ENCODE results near the gene PLCXD1. TPM values are rescaled to one million over a fixed set of nuclear protein-coding genes. Genes with fewer than 3 reads are reported as not detected.
"Not testable (repeated sequence)": the region's sequence is repeated elsewhere in the genome, so short reads cannot be mapped to it uniquely, and the experiment has no call there.

Gene PLCXD1
- polyA plus RNA-seq, 5 donors, result 29.3 to 43.2 (median 36.5) TPM

DNA sequence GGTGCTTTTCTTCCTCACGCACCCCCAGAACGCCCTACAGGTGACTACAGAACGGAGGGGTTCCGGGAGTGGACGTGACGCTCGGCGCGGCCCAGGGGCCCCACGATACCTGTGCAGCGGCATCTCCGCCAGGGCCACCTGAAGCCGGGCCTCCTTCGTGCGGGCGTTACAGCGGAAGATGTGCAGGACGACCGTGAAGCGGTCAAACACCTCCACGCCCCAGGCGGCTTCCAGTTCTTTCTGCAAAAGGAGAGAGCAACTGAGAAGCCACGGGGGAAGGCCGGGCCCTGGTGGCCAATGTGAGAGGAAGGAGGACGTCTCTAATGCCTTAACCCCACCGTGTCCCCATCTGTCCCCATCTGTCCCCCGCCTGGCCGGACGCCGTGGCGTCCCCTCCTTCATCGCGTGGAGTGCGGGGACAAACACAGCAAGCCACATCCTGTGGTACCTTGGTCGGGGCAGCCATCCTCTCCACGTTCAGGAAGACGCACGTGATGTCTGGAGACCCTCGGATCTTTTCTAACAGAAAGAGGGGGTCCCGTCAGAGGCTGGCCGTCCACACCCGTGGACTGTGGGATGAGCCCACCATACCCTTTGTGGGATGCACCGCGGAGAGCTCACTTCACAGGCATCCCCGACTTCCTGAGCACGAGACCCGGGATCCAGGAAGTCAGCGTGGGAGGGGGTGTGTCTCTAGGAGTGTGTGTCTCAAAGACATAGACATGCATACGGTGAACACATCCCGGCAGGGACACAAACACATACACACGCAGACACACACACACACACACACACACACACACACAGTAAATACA is 33.8 kb downstream of the PLCXD1 start:
- no peak for DNase-seq

DNA sequence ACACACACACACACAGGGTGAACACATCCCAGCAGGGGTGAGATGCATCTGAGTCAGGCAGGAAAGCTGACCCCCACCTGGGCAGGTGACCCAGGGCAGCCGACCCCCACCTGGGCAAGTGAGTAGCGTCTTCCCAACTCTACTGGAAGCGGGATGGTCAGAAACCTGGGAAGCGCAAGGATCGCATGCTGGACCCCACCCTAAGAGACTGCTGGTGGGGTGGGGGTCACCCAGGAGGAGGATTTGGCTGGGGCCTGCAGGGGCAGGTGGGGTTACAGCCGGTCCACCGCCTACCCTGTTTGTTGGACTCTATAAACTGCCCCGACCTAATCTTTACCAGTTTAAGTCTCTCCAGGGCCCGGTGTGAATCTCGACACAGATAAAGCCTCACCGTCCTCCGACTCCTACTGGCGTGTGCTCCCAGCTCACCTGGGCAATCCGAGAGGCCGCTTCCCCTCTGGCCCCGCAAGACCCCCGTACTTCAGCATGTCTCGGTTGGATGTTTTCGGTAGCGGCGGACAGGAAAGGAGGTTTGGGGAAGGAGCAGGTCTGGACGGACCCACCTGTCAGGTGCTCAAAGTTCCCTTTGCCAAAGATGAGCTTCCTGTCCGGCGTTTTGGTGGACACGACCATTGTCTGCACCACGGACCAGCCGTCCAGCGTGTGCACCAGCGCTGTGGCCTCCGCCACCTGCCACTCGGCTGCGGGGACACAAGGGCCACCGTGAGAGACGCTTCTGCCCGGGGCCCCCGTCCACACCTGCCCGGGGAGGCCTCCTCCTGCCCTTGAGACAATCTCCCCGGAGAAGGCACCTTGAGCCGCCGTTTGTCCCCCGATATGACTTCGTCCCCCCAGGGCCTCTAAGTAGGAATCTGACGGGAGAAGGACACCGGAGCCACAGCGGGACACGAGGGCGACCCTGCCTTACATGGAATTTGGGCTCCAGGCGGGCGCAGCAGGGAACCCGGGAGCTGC is 35.5 kb downstream of the PLCXD1 start:
- no peak for DNase-seq

DNA sequence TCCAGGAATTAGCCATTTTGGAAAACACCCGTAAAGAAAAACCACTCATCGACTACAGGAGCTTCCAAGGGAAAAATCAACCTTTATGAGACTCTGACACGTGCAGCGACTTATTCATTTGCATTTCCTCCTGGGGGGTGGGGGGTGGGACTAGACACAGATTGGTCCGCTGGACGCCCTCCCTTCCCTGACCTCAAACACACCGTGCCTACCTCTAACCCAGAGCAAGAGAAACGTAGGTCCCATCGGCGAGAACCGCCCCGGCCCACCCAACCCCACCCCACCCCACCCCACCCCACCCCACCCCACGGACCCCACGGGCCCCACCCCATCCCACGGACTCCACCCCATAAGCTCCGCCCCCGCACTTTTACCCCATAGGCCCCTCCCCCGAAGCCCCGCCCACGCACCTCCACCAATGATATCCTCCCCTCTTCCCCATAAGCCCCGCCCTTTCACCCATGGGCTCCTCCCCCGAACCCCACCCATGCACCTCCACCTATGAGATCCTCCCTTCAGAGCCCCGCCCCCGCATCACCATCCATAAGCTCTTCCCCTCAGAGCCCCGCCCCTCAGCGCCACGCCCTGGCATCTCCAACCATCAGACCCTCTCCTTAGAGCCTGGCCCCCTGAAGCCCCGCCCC is 36.4 kb downstream of the PLCXD1 start:
- DNase-seq, result no peak

DNA sequence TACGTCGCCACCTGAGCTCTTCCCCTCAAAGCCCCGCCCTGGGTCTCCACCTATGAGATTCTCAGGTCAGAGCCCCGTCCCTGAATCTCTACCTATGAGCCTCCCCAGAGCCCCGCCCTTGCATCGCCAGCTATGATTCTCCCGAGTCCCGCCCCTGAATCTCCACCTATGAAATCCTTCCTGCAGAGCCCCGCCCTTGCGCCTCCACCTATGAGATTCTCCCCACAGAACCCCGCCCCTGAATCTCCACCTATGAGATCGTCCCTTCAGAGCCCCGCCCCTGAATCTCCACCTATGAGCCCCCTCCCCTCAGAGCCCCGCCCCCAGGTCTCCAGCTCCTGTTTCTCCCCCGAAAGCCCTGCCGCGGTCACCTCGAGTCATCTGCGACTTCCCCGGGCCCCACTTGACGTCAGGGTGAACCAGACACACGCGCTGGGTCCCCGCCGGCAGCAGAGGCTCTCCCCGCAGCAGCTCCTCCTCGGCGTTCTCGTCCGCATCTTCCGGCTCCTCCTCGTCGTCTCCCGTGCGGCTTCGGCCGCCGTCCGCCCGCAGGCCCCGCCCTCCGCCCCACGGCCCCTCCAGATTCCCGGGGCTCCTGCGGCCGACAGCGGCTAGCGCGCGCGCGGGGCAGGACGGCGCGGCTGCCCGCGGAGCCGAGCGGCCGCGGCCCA is 37.0 kb downstream of the PLCXD1 start:
- peak; percentile 89 for DNase-seq

DNA sequence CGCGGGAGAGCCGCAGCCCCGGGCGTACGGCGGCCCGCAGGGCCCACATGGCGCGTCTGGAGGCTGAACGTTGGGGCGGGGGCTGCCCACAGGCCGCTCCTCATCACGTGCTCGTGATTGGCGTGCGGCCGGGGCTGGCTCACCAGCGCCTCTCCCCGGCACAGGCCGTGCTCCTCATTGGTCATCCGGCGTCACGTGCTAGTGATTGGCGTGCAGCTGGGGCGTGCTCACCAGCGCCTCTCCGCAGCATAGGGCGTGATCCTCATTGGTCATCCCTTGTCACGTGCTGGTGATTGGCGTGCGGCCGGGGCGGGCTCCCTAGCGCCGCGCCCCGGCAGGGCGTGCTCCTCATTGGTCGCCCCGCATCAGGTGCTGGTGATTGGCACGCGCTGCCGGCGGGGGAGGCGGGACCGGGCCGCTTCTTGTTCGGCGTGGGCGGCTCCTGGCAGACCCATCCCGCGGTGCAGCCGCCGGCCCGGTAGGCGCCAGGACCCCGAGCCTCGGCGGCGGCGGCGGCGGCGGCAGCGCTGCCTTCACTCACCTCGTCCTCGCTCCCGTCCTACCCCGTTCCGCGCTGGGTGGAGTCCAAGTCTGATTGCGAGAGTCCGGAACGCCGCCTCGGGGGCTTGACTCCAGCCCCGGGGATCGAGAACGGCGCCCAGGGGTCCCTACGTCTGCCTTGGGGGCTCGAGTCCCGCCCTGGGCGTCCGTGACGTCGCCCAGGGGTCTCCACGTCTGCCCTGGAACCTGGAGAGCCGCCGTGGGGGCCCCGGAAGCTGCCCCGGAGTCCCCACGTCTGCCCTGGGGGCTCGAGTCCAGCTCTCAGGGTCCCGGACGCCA is 37.8 kb downstream of the PLCXD1 start, which contains the start of gene GTPBP6:
Gene GTPBP6 (minus strand): TSS at position 58 of the 840 bp plus-strand sequence. CDS start 9 bp downstream, at position 49.
- peak; percentile 100 for DNase-seq

DNA sequence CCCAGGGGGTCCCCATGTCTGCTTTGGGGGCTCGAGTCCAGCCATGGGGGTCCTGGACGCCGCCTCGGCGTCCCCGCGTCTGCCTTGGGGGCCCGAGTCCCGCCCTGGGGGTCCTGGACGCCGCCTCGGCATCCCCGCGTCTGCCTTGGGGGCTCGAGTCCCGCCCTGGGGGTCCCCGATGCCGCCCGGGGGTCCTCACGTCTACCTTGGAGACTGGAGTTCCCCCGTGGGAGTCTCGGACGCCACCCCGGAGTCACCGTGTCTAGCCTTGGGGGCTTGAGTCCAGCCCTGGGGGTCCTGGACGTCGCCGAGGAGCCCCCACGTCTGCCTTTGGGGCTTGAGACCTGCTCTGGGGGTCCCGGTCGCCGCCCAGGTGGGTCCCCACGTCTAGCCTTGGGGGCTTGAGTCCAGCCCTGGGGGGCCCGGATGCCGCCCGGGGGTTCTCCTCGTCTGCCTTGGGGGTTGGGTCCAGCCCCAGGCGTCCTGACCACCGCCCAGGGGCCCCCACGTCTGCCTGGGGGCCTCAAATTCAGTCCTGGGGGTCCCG is 38.5 kb downstream of the PLCXD1 start:
- no peak for DNase-seq

DNA sequence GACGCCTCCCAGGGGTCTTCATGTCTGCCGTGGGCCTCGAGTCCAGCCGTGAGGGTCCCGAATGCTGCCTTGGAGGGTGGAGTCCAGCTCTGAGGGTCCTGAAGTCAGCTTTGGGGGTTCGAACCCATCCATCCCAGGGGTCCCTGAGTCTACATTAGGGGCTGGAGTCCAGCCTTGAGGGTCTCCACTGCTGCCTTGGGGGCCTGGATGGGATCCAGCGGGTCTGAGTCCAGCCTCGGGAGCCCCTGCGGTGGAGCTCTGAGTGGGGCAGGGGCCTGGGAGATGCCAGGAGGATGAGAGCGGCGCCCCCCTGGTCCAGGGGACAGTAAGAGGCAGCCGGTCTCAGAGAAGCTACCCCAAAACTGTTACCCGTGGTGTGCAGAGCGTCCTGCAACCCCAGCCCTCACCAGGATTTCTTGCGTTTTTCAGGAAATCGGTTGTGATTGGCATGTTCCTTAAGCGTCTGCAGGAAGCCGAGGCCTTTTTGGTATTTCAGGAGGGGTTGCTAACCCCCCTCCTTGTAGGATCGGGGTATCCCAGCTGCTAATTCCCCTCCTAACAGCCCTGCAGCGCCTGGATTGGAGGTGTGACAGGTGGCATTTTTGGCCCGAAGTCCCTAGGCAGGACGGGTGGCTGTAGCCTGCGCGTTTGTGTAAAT is 39.1 kb downstream of the PLCXD1 start:
- no peak for DNase-seq

DNA sequence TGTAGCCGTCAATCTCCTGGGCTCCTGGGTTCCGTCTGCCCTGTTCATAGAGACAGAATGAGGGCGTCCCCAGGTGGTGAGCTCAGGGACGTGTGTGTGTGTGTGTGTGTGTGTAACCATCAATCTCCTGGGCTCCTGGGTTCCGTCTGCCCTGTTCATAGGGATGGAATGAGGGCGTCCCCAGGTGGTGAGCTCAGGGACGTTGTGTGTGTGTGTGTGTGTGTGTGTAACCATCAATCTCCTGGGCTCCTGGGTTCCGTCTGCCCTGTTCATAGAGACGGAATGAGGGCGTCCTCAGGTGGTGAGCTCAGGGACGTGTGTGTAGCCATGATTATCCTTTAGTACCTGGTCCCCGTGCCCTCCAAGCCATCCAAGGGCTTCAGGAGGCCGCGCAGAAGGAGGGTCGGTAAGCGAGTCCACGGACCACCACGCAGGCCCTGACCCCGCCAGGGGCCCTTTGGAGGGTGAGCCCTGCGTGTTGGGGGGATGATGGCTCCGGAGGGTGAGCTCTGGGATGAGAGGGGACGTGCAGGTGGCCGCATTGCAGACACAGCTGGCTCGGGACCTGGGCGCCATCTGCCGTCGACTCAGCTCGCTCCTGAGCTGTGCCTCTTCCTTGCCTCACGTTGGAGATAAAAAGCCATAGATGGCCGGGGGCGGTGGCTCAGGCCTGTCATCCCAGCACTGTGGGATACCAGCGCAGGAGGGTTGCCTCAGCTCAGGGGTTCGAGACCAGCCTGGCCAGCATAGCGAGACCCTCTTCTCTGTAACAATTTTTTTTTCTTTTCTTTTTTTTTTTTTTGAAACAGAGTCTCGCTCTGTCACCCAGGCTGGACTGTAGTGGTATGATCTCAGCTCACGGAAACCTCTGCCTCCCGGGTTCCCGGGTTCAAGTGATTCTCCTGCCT is 42.8 kb downstream of the PLCXD1 start:
- DNase-seq, result peak; percentile 40 to 65

DNA sequence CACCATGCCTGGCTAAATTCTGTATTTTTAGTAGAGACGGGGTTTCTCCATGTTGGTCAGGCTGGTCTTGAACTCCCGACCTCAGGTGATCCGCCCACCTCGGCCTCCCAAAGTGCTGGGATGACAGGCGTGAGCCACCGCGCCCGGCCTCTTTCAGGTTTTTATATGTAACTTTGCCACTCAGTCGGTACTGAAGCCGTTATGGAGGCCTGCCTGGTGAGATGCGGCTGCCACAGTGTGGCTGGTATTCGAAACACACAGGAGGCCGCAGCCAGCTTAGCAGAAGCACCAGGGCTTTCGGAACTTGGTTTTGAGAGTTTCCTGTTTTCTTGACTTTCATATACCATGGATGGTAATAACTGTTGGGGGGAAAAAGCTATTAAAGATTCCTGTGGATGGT is 43.5 kb downstream of the PLCXD1 start:
- not testable (repeated sequence) for DNase-seq

DNA sequence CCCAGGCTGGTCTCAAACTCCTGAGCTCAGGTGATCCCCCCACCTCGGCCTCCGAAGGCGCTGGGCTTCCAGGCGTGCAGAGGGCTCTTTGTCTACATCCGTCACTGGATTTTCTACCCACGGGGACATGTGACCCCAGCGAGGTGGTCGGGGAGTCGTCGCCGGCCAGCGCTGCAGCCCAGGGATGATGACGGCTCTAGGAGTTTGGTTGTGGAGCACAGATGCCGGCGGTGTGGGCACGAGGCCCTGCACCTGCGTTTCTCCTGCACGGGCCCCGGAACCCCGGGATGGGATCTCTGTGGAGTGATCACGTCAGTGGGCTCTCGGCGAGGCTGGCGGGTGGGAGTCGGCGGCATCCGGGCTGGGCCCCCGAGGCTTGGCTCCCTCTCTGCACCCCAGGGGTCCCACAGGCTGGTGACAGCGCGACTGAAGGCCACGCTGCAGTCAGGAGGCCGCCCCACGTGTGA is 46.5 kb downstream of the PLCXD1 start:
- DNase-seq, result no peak

DNA sequence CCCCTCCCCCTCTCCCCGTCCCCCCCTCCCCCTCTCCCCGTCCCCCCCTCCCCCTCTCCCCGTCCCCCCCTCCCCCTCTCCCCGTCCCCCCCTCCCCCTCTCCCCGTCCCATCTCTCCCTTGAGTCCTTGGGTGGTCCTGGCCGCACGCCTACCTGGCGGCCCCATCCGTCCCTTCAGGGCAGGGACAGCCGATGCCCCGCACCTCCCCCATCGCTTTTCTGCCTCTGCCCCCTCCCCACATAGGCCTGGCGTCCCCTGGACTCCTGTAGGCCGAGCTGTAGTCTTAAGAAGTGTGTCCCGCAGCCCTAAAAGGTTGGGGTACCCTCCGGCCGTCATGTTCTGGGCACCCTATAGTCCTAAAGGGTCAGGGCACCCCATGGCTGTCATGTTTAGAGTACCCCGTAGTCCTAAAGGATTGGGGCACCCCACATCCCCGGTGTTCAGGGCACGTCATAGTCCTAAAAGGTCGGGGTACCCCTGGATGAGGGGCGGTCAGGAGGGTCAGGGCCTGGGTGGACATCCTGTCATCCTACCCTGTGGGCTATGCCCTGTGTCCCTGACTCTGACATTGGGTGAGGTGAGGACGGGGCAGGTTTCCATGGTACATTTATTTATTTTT is 48.2 kb downstream of the PLCXD1 start:
- DNase-seq, result no peak

DNA sequence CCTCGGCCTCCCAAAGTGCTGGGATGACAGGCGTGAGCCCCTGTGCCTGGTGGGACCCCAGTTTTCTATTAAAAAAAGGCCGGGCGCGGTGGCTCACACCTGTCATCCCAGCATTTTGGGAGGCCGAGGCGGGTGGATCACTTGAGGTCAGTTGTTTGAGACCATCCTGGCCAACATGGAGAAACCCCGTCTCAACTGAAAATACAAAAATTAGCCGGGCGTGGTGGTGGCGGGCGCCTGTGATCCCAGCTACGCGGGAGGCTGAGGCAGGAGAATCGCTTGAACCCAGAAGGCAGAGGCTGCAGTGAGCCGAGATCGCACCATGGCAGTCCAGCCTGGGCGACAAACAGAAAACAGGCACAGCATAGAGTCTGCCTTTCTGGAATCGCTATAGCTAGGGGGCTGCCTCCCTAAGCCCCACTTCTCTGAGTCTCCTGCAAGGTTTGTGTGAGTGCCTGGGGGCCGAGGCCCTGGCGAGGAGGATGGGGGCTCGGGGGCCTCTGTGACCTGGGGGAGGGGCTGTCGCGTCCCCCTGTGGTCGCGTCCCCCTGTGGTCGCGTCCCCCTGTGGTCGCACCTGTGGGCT is 49.1 kb downstream of the PLCXD1 start:
- DNase-seq, result not testable (repeated sequence)

DNA sequence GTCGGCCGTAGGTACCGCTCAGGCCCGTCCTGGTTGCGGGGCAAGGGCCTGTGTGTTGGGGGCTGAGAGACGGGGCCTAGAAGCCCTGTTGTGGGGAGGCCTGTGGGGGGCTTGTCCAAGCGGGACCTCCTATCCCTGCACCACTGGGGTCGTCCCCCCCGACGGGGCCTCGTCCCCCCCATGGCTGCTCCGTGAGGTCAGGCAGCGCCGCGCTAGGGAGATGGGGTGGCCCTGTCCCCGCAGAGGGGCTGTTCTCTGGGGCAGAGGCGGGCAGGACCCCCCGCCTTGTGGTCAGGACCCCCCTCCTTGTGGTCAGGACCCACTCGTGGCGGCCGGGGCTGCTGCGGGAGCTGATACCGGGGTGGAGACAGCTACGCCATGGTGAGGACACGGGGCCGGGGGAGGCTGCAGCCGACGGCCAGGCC is 49.6 kb downstream of the PLCXD1 start:
- no peak for DNase-seq

DNA sequence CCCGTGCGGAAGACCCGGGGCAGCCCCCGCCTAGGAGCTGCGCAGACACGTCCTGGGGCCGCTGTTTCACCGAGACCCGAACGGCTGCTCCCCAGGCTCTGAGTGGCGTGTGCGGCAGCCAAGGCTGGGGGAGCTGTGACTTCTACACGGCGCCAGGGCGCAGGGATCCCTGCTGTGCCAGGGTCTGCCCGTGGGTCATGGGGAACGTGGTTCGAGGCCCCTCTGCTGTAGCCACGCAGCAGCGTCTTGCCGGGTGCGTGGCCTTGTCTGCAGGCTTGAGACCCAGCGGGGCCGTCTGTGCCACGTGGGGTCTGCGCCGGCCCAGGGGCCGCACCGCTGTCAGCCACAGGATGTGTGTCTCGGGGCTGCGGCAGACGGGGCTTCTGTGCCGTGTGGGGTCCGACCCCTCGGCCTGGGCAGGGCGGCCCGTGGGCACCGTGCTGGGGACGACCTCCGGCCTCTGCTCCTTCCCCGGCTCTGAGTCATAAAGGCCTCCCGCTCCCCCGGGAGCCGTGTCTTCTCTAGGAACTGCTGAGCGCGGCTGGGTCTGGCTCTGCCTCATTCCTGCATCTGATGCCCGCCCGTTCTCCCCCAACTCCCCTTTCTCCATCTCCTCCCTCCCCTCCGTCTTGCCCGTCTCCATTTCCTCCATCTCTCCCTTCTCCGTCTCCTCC is 50.1 kb downstream of the PLCXD1 start:
- no peak for DNase-seq

DNA sequence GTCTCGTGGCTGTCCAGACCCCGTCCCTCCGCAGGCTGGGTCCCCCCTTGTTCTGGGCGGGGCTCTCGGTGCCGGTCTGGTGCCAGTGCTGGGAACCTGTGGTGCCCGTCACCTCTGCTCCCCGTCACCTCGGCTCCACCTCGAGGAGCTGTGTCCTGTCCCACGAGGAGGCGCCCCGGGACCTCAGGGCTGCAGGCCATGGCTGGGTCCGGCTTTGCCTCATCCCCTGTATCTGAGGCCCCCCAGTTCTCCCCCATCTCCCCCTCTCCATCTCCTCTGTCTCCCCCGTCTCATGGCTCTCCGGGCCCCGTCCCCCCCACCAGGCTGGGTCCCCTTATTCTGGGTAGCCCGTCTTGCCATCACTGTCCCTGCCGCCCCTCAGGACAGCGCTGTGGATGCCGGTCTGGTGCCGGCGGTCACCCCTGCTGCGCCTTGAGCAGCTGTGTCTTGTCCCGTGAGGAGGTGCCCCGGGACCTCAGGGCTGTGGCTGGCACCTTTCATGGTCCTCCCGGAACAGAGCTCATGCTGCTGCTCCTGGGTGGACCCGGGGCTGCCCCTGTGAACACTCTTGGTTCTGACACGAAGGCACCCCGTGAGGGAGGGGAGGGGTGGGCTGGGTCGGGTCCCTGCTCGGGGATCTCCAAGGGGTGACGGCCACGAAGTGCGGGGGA is 50.8 kb downstream of the PLCXD1 start:
- no peak for DNase-seq

DNA sequence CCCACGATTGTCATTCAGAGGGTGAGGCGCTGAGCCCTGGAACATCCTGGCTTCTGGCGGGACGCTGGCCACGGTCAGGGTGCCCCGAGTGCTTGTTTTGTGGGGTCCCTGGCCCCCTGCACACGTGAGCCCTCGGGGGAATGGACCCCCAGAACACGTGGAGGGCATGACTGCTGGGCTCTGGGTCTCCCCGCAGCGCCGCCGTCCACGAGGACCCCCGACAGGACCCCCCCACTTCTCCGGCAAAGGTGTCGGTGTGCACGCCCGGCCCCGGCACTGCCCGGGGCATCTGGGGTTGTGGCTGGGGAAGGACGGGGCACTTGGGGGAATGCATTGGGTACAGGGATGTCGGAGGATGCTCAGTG is 51.3 kb downstream of the PLCXD1 start:
- no peak for DNase-seq
